Measurements from ENCODE around the gene SZRD1. TPM values are rescaled to one million over a fixed set of nuclear protein-coding genes. Genes with fewer than 3 reads are reported as not detected.
A peak's percentile ranks its signal among the peaks of the same experiment; 100 is the strongest.

The SZRD1 gene
- total RNA-seq, 1 donor from 2014 or later: 200 TPM

GRCh38 chr1:16394977-16395376, 27.9 kb downstream of the SZRD1 start:
- Mint-ChIP-seq H3K27ac (no peak overlapping the region), H3K27me3 (no peaks in the 10 kb centered on the region), H3K9me3 (no peaks in the 10 kb centered on the region), H3K4me1 (peaks cover 45% of the 10 kb centered on the region), H3K4me3 (no peak overlapping the region), H3K36me3 (ENCODE audit: low read depth) (peaks cover 47% of the 10 kb centered on the region)
- DNase-seq: no peak
- intact Hi-C loops (cut with micrococcal nuclease): no loop called here

DNA sequence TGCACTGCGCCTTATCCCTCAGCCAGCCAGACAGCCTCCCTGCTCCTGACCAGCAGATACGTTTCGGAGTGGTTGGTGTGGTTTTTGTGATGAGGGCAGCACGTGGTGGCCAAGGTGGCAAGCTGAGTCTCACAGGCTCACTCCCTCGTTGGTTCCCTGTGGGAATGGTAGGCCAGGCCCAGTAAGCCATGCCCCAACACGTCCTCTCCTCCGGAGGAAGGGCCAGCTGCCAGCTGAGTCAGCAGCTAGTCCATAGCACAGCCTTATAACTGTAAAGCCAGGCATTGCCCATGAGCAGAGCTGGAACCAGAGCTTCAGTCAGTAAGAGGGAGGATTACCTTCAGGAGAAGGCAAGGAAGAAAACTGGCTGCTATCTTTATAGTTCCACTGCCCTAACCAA, 29.5 kb downstream of the SZRD1 start:
- Mint-ChIP-seq H3K4me3 (no peak overlapping the region), H3K36me3 (ENCODE audit: low read depth) (peaks cover 49% of the 10 kb centered on the region), H3K27me3 (no peaks in the 10 kb centered on the region), H3K4me1 (peaks cover 30% of the 10 kb centered on the region), H3K27ac (peak overlapping the region; percentile 62), H3K9me3 (no peaks in the 10 kb centered on the region)
- no peak for DNase-seq
- intact Hi-C loops (cut with micrococcal nuclease): no loop called here

GRCh38 chr1:16397120-16397519, 30.1 kb downstream of the SZRD1 start:
- no peaks in the 10 kb centered on the region for H3K9me3 Mint-ChIP-seq
- H3K36me3 Mint-ChIP-seq (ENCODE audit: low read depth): peaks cover 49% of the 10 kb centered on the region
- intact Hi-C loops (cut with micrococcal nuclease): no loop called here
- H3K27me3 Mint-ChIP-seq: no peaks in the 10 kb centered on the region
- no peak overlapping the region for H3K4me3 Mint-ChIP-seq
- H3K27ac Mint-ChIP-seq: peak overlapping the region; percentile 62
- H3K4me1 Mint-ChIP-seq: peaks cover 26% of the 10 kb centered on the region
- no peak for DNase-seq

GRCh38 chr1:16398371-16398953, 31.4 kb downstream of the SZRD1 start:
- peaks cover 44% of the 10 kb centered on the region for H3K36me3 Mint-ChIP-seq (ENCODE audit: low read depth)
- H3K4me1 Mint-ChIP-seq: peaks cover 19% of the 10 kb centered on the region
- H3K4me3 Mint-ChIP-seq: no peak overlapping the region
- intact Hi-C loops (cut with micrococcal nuclease): no loop called here
- no peaks in the 10 kb centered on the region for H3K9me3 Mint-ChIP-seq
- no peaks in the 10 kb centered on the region for H3K27me3 Mint-ChIP-seq
- H3K27ac Mint-ChIP-seq: peak overlapping the region; percentile 41
- DNase-seq: no peak

DNA sequence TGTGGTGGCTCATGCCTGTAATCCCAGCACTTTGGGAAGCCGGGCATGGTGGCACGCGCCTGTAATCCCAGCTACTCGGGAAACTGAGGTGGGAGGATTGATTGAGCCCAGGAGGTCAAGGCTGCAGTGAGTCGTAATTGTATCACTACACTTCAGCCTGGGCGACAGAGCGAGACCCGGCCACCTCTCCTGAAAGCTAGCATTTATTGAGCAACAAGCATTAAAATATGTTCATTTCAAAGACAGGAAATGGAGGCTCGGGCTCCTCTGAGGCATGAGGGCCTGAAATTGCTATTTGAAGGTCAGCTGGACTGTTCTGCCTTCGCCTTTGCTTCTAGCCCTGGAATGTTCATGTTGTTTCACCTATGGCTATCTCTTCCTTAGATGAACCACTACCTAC, 35.7 kb downstream of the SZRD1 start:
- Mint-ChIP-seq H3K4me3 (no peak overlapping the region), H3K4me1 (peaks cover 5% of the 10 kb centered on the region), H3K36me3 (ENCODE audit: low read depth) (peaks cover 17% of the 10 kb centered on the region), H3K27me3 (no peaks in the 10 kb centered on the region), H3K27ac (no peak overlapping the region), H3K9me3 (no peaks in the 10 kb centered on the region)
- intact Hi-C loops (cut with micrococcal nuclease): no loop called here
- no peak for DNase-seq

DNA sequence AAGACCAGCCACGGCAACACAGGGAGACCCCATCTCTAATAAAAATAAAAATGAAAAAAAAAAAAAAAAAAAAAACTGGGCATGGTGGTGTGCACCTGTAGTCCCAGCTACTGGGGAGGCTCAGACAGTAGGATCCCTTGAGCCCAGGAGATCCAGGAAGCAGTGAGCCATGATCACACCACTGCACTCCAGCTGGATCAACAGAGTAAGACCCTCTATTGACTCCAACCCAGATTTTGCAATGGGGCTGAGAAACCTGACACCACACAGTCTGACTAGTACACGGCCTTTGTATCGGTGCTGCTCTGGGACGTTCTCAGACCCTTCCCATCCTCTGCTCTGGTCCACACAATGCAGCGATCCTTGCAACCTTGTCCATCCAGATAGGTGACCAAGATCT, 38.4 kb downstream of the SZRD1 start:
- H3K4me3 Mint-ChIP-seq: no peak overlapping the region
- no peak for DNase-seq
- intact Hi-C loops (cut with micrococcal nuclease): no loop called here
- peaks cover 4% of the 10 kb centered on the region for H3K36me3 Mint-ChIP-seq (ENCODE audit: low read depth)
- peaks cover 3% of the 10 kb centered on the region for H3K4me1 Mint-ChIP-seq
- H3K27ac Mint-ChIP-seq: no peak overlapping the region
- H3K9me3 Mint-ChIP-seq: no peaks in the 10 kb centered on the region
- peaks cover 2% of the 10 kb centered on the region for H3K27me3 Mint-ChIP-seq

DNA sequence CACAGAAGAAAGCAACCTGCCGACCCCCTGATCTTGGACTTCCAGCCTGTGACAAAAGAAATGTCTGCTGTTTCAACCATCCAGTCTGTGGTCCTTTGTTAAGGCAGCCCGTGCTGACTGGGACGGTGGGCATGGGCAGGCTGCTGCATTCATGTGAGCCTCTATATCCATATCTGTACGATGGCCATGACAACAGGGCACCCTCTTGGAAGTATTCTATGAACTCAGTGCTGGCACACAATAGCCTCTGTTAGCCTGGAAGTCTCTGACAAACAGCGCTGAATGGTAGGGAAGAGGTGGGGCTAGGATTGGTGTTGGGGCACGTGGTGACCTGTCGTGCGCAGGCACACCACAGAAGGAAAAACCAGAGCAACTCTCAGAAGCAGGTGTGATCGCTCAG, 39.8 kb downstream of the SZRD1 start:
- intact Hi-C loops (cut with micrococcal nuclease): no loop called here
- no peak for DNase-seq
- no peak overlapping the region for H3K27ac Mint-ChIP-seq
- peaks cover 2% of the 10 kb centered on the region for H3K27me3 Mint-ChIP-seq
- peaks cover 1% of the 10 kb centered on the region for H3K36me3 Mint-ChIP-seq (ENCODE audit: low read depth)
- H3K9me3 Mint-ChIP-seq: no peaks in the 10 kb centered on the region
- no peak overlapping the region for H3K4me3 Mint-ChIP-seq
- peaks cover 3% of the 10 kb centered on the region for H3K4me1 Mint-ChIP-seq

GRCh38 chr1:16409536-16410152, 42.6 kb downstream of the SZRD1 start:
- intact Hi-C loops (cut with micrococcal nuclease): no loop called here
- Mint-ChIP-seq H3K9me3 (no peaks in the 10 kb centered on the region), H3K36me3 (ENCODE audit: low read depth) (no peaks in the 10 kb centered on the region)

DNA sequence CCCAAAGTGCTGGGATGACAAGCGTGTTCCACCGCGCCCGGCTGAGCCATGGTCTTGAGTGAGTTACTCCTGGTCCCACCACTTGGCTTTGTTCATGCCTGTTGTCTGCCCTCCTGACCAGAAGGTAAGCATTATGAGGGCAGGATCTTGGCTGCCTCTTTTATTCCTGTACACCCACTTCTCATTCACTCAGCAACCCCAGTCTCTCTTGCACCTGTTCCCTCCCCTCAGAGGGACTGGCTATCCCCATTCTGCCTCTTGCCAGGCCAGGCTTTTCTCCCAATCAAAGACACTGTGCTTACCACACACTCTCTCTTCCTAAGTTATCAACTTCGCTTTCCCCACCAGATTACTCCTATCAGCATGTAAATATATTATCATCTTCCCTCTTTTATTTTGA, 43.8 kb downstream of the SZRD1 start:
- no peak overlapping the region for H3K4me3 Mint-ChIP-seq
- H3K27ac Mint-ChIP-seq: no peak overlapping the region
- intact Hi-C loops (cut with micrococcal nuclease): no loop called here
- peaks cover 6% of the 10 kb centered on the region for H3K27me3 Mint-ChIP-seq
- no peak for DNase-seq
- peaks cover 4% of the 10 kb centered on the region for H3K4me1 Mint-ChIP-seq
- H3K9me3 Mint-ChIP-seq: no peaks in the 10 kb centered on the region
- H3K36me3 Mint-ChIP-seq (ENCODE audit: low read depth): no peaks in the 10 kb centered on the region

More at GRCh38 chr1:16409536-16410152, 42.6 kb downstream of the SZRD1 start:
- Mint-ChIP-seq H3K27me3 (peaks cover 6% of the 10 kb centered on the region), H3K27ac (no peak overlapping the region), H3K4me1 (peaks cover 4% of the 10 kb centered on the region), H3K4me3 (no peak overlapping the region)
- DNase-seq: no peak

- no peaks in the 10 kb centered on the region for H3K36me3 Mint-ChIP-seq (ENCODE audit: low read depth)
- no peak overlapping the region for H3K4me3 Mint-ChIP-seq
- no peak overlapping the region for H3K27ac Mint-ChIP-seq
- H3K4me1 Mint-ChIP-seq: peaks cover 6% of the 10 kb centered on the region
- intact Hi-C loops (cut with micrococcal nuclease): no loop called here
- H3K9me3 Mint-ChIP-seq: no peaks in the 10 kb centered on the region
- DNase-seq: no peak
- H3K27me3 Mint-ChIP-seq: peaks cover 6% of the 10 kb centered on the region
Observed at GRCh38 chr1:16413191-16413590, 46.1 kb downstream of the SZRD1 start.

GRCh38 chr1:16418823-16419425, 51.9 kb downstream of the SZRD1 start:
- Mint-ChIP-seq H3K36me3 (ENCODE audit: low read depth) (no peaks in the 10 kb centered on the region), H3K27me3 (no peaks in the 10 kb centered on the region), H3K4me3 (peak overlapping the region; percentile 17), H3K9me3 (peaks cover 4% of the 10 kb centered on the region), H3K4me1 (peaks cover 34% of the 10 kb centered on the region), H3K27ac (peak overlapping the region; percentile 84)
- intact Hi-C loops (cut with micrococcal nuclease): no loop called here
- no peak for DNase-seq

DNA sequence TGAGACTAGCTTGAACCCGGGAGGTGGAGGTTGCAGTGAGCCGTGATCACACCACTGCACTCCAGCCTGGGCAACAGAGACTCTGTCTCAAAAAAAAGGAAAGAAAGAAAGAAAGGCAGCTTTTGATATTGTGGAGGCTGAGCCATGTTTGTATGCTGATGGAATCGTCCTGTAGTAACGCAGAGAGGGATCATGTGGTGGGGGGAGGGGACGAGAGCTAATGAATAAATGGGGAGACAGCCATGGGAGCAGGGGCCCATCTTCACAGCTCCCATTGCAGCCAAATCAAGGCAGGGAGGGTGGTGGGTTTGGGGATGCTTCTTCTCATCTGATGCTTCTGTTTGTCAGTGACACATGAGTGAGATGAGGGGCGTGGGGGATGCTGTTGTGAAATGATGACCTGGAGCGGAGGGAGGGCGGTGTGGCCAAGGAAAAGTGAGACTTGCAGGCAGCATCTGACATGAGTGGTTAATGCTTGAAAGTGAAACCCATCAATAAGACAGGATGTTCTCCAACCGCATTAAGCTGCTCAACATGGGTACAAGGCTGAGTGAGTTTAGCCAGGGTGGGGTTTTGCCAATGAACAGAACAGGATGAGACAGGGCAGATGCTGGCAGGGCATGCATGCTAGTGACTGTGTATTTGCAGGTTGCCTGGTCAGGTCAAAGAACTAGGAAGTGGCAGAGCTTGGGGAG, 53.5 kb downstream of the SZRD1 start:
- intact Hi-C loops (cut with micrococcal nuclease): loop anchor here (1.0 to 2.0 kb wide), 2 partner anchors 20 to 54 kb away; partner anchors contain the start of genes NECAP2 and SZRD1
- H3K27me3 Mint-ChIP-seq: no peaks in the 10 kb centered on the region
- DNase-seq: peak; percentile 90
- H3K9me3 Mint-ChIP-seq: peaks cover 4% of the 10 kb centered on the region
- H3K4me1 Mint-ChIP-seq: peaks cover 34% of the 10 kb centered on the region
- H3K36me3 Mint-ChIP-seq (ENCODE audit: low read depth): no peaks in the 10 kb centered on the region
- H3K27ac Mint-ChIP-seq: peak overlapping the region; percentile 85
- H3K4me3 Mint-ChIP-seq: peak overlapping the region; percentile 68

DNA sequence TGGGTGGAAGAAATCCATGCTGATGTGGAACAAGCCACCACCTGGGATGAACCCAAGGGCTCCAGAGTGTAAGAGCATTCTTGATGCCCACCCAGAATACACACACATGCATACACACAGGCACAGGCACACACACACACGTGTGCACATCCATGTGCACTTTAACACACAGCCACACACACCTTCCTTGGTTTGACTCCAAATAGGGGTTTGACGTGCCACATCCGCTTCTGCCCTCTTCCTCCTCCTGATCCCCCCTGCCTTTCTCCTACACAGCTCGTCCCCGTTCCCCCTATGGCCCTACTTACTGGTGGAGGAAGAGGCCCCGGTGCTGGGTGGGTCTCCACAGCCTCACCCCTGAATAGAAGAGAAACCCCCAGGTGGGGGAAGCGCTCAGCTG, 54.2 kb downstream of the SZRD1 start:
- intact Hi-C loops (cut with micrococcal nuclease): loop anchor here (1.0 to 2.0 kb wide), 2 partner anchors 19 to 54 kb away; partner anchors contain the start of genes NECAP2 and SZRD1
- Mint-ChIP-seq H3K4me3 (peak overlapping the region; percentile 68), H3K27ac (peak overlapping the region; percentile 85), H3K4me1 (peaks cover 34% of the 10 kb centered on the region), H3K27me3 (no peaks in the 10 kb centered on the region), H3K36me3 (ENCODE audit: low read depth) (no peaks in the 10 kb centered on the region), H3K9me3 (peaks cover 4% of the 10 kb centered on the region)
- DNase-seq: no peak

- Mint-ChIP-seq H3K36me3 (ENCODE audit: low read depth) (no peaks in the 10 kb centered on the region), H3K4me1 (peaks cover 34% of the 10 kb centered on the region), H3K27me3 (no peaks in the 10 kb centered on the region), H3K4me3 (no peak overlapping the region), H3K27ac (no peak overlapping the region), H3K9me3 (peaks cover 4% of the 10 kb centered on the region)
- DNase-seq: no peak
- intact Hi-C loops (cut with micrococcal nuclease): no loop called here
Observed at GRCh38 chr1:16422041-16422440, 55.0 kb downstream of the SZRD1 start.
